Endothelial cell of umbilical vein (primary cell): ENCODE measurements around the gene MCUR1.

Source experiments
- CTCF ChIP-seq, 2 donors: IDR thresholded peaks; 1 replicate in 1 of 2; 2 replicates in 1 of 2; pipeline ENCODE4 v1.5.1; 2011; ENCODE audit warnings: low read length in 2 of 2, mild to moderate bottlenecking in 2 of 2, moderate library complexity in 2 of 2, control low read depth in 1 of 2, inconsistent platforms in 1 of 2, low read depth in 1 of 2; ENCODE audit not compliant: insufficient read depth in 1 of 2; ENCODE audit errors: extremely low read depth in 1 of 2
- EZH2 ChIP-seq: IDR thresholded peaks from 2 replicates; pipeline ENCODE4 v1.6.1; 2012; ENCODE audit warnings: borderline replicate concordance, low read depth, mild to moderate bottlenecking, moderate library complexity, low read length, inconsistent platforms; ENCODE audit not compliant: severe bottlenecking
- FOS ChIP-seq: IDR thresholded peaks from 2 replicates; pipeline ENCODE4 v1.6.1; 2011; ENCODE audit warnings: mild to moderate bottlenecking, low read length, moderate library complexity, borderline replicate concordance; ENCODE audit not compliant: insufficient read depth
- JUN ChIP-seq: IDR thresholded peaks from 2 replicates; pipeline ENCODE4 v1.6.1; 2011; ENCODE audit warnings: borderline replicate concordance, low read depth; ENCODE audit not compliant: insufficient read length, insufficient read depth
- MYC ChIP-seq: IDR thresholded peaks from one replicate; pipeline ENCODE4 v1.6.1; 2011; ENCODE audit warnings: mild to moderate bottlenecking, low read depth, low read length
- POLR2A ChIP-seq: IDR thresholded peaks from 2 replicates; pipeline ENCODE4 v1.6.1; 2012; ENCODE audit warnings: low read depth, mild to moderate bottlenecking, control low read depth, low read length
- POLR2AphosphoS5 ChIP-seq: IDR thresholded peaks from 2 replicates; pipeline ENCODE4 v1.6.1; 2012; ENCODE audit warnings: low read depth, mild to moderate bottlenecking, control low read depth, low read length, moderate library complexity; ENCODE audit not compliant: insufficient read depth
- TF ChIP-seq, protein P1 (sequence below): IDR thresholded peaks from 2 replicates; pipeline ENCODE4 v1.6.1; 2011; ENCODE audit not compliant: insufficient read depth, insufficient read length

DNA sequence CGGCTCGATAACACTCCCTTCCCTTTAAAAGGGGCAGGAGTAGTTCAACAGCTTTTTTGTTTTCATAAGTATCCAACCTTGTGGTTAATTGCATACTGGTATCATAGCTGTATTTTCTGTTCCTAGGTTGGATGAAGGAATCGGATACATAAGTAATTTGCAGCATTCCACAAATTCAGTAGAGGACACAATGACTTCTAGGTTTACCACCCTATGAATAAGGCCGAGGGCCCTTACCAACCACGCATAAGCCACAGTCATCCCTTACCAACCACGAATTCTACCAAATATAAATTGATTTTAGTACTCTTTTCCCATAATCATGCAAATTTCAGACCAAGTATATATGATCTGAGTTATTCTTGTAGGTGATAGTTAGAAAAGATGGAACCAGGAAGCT is 36.3 kb downstream of the MCUR1 start:
- no peak for TF ChIP-seq POLR2AphosphoS5
- TF ChIP-seq CTCF (IDR thresholded peaks at IDR 0.05; ENCODE audit: extremely low read depth in 1 of 2, insufficient read depth in 1 of 2, low read depth in 1 of 2, low read length in 2 of 2): no peak
- no peak for TF ChIP-seq POLR2A
- TF ChIP-seq EZH2: no peak
- TF ChIP-seq, protein P1, sequence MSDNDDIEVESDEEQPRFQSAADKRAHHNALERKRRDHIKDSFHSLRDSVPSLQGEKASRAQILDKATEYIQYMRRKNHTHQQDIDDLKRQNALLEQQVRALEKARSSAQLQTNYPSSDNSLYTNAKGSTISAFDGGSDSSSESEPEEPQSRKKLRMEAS: no peak
- no peak for TF ChIP-seq JUN
- no peak for TF ChIP-seq FOS
- no peak for TF ChIP-seq MYC
